ENCODE data around the gene STARD10.

Gene STARD10

DNA sequence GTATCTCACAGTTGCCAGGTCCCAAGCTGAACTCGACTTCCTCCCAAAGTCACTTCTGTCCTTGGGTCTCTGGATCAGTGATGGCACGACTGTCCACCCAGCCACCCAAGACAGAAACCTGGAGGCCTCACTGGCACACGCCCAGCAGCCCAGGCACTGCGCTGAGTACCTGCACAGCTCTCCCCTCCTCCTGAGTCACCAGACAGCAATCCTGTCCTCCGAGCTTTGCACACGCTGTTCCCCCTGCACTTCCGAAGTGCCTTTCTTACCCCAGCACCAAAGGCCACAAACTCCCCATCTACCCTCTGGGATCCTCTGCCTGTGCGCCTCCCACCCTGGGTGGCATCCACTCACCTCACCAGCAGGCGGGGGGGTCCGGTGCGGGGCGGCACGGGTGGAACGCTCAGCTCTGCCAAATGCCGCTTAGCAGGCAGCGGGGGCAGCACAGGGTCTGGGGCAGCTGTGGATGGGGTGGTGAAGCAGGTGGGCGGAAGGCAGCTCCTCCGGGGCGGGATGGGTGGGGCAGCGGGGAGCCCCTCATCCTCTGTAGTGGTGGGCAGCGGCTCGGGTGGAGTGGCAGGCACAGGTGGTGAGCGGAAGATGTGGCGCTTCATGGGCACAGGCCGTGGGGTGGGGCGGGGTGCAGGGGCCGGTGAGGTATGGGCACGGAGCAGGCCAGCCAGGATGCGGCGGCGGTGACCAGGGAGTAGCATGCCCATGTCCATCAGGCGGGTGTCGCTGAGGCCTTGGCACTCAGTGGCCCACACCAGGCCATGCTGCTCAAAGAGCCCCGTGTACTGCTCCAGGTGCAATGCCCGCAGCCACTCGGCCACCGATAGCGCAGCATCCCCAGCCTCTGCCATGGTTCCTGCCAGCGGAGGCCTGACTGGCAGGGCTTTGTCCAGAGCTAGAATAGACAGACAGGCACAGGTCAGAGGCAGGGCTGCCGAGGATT, 67.3 kb downstream of the STARD10 start:
- in situ Hi-C loops (cut with MboI; ENCODE audit: low sequenced_read_pairs) = no loop called here
- no peaks in the 10 kb centered on the region for H3K27me3 ChIP-seq (ENCODE audit: low read depth)
- H3K4me1 ChIP-seq = peaks cover 5% of the 10 kb centered on the region
- no peaks in the 10 kb centered on the region for H3K9me3 ChIP-seq
- no peak overlapping the region for H3K4me3 ChIP-seq
- H3K36me3 ChIP-seq (replicated peaks) = no peaks in the 10 kb centered on the region; the same call in 1 of the 2 replicates
- DNase-seq (ENCODE audit: low spot score in 2 of 2) = no peak

- H3K4me3 ChIP-seq = no peak overlapping the region
- H3K4me1 ChIP-seq = peaks cover 5% of the 10 kb centered on the region
- H3K36me3 ChIP-seq (replicated peaks) = no peaks in the 10 kb centered on the region; the same call in 1 of the 2 replicates
- H3K27me3 ChIP-seq (ENCODE audit: low read depth) = no peaks in the 10 kb centered on the region
- H3K9me3 ChIP-seq = no peaks in the 10 kb centered on the region
- no peak for DNase-seq (ENCODE audit: low spot score in 2 of 2)
- in situ Hi-C loops (cut with MboI; ENCODE audit: low sequenced_read_pairs) = no loop called here
Measured at GRCh38 chr11:72725724-72726028, 68.2 kb downstream of the STARD10 start.

DNA sequence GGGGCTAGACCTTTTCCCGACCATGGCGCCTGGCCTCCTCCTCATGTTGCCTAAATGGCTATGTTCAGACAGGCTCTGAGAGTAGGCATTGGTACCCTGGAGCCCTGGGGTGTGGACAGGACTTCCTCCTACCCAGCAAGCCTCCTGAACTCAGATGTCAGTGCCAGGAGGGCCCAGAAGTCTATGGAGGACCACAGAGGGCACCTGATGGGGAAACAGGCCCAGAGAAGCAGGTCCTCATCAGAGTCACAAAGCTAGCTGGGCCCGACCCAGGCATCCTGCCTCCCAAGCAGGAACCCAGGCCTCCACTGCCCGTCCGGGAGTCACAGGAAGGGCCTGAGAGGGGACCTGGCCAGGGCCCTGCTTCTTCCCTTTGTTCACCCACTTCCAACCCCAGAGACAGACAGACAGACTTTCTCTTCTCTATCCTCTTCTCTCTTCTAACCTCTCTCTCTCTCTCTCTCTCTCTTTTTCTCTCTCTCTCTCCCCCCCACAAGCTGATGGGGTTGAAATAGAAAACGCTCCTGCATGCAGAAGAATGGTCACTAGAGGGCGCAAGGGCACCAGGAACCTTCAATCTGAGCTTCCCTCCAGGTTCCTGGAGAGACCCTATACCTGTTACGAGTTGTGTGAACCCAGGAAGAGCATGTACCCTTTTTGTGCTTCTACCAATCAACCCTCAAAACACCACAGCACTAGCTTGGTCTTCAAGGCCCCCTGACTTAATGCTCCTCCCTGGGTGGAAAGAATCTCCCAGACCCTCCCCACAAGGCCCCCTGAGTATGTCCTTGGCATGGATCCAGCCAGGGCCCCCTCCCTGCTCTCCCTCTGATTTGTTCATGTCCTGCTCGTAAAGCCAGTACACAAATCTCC, 68.8 kb downstream of the STARD10 start:
- in situ Hi-C loops (cut with MboI; ENCODE audit: low sequenced_read_pairs) = loop anchor here (5.0 kb wide), 1 partner anchor 452 kb away; no protein-coding TSS in a partner anchor
- H3K4me1 ChIP-seq = peaks cover 5% of the 10 kb centered on the region
- no peaks in the 10 kb centered on the region for H3K27me3 ChIP-seq (ENCODE audit: low read depth)
- no peaks in the 10 kb centered on the region; the same call in 1 of the 2 replicates for H3K36me3 ChIP-seq (replicated peaks)
- H3K9me3 ChIP-seq = no peaks in the 10 kb centered on the region
- peak; percentile 73 to 80 for DNase-seq (ENCODE audit: low spot score in 2 of 2)
- no peak overlapping the region for H3K4me3 ChIP-seq

GRCh38 chr11:72724021-72724551, 69.8 kb downstream of the STARD10 start:
- Histone ChIP-seq H3K4me1 (peaks cover 5% of the 10 kb centered on the region), H3K36me3 (replicated peaks) (peaks cover 4% of the 10 kb centered on the region; the same call in 1 of the 2 replicates), H3K27me3 (ENCODE audit: low read depth) (no peaks in the 10 kb centered on the region), H3K4me3 (no peak overlapping the region), H3K9me3 (no peaks in the 10 kb centered on the region)
- in situ Hi-C loops (cut with MboI; ENCODE audit: low sequenced_read_pairs) = loop anchor here (5.0 kb wide), 1 partner anchor 453 kb away; no protein-coding TSS in a partner anchor
- DNase-seq (ENCODE audit: low spot score in 2 of 2) = no peak

GRCh38 chr11:72723508-72723907, 70.3 kb downstream of the STARD10 start:
- Histone ChIP-seq H3K27me3 (ENCODE audit: low read depth) (no peaks in the 10 kb centered on the region), H3K9me3 (no peaks in the 10 kb centered on the region), H3K36me3 (replicated peaks) (peaks cover 10% of the 10 kb centered on the region; the same call in 1 of the 2 replicates), H3K4me1 (peaks cover 5% of the 10 kb centered on the region), H3K4me3 (no peak overlapping the region)
- in situ Hi-C loops (cut with MboI; ENCODE audit: low sequenced_read_pairs) = loop anchor here (5.0 kb wide), 1 partner anchor 454 kb away; no protein-coding TSS in a partner anchor
- DNase-seq (ENCODE audit: low spot score in 2 of 2) = no peak

- no peaks in the 10 kb centered on the region for H3K9me3 ChIP-seq
- in situ Hi-C loops (cut with MboI; ENCODE audit: low sequenced_read_pairs) = loop anchor here (5.0 kb wide), 1 partner anchor 455 kb away; no protein-coding TSS in a partner anchor
- H3K27me3 ChIP-seq (ENCODE audit: low read depth) = no peaks in the 10 kb centered on the region
- peaks cover 5% of the 10 kb centered on the region for H3K4me1 ChIP-seq
- DNase-seq (ENCODE audit: low spot score in 2 of 2) = peak; percentile 54 to 79
- H3K4me3 ChIP-seq = peak overlapping the region; percentile 22
- H3K36me3 ChIP-seq (replicated peaks) = peaks cover 11% of the 10 kb centered on the region; the same call in 1 of the 2 replicates
Measured at GRCh38 chr11:72722050-72722748, 71.6 kb downstream of the STARD10 start.

DNA sequence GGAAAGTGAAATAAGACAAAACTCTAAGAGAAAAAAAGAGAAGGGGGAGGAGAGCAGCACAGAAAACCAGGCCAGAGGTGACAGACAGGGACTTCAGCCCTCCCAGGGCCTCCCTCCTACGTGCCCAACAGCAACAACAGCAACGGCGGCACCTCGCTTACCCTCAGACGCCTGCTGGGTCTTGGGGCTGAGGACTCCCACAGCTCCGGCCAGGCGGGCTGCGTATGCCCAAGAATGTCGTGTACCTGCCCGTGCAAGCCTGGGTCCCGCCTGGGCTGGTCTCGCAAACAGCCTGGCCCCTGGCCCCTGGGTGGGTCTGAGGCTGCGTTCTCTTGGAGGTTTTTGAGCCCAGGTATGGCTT, 72.2 kb downstream of the STARD10 start:
- in situ Hi-C loops (cut with MboI; ENCODE audit: low sequenced_read_pairs) = loop anchor here (5.0 kb wide), 1 partner anchor 456 kb away; no protein-coding TSS in a partner anchor
- peak in 1 of 2 experiments; percentile 42 for DNase-seq (ENCODE audit: low spot score in 2 of 2)
- Histone ChIP-seq H3K36me3 (replicated peaks) (peaks cover 11% of the 10 kb centered on the region; the same call in 1 of the 2 replicates), H3K4me1 (peaks cover 5% of the 10 kb centered on the region), H3K4me3 (peak overlapping the region; percentile 22), H3K27me3 (ENCODE audit: low read depth) (no peaks in the 10 kb centered on the region), H3K9me3 (no peaks in the 10 kb centered on the region)

GRCh38 chr11:72721276-72721675, 72.6 kb downstream of the STARD10 start:
- in situ Hi-C loops (cut with MboI; ENCODE audit: low sequenced_read_pairs) = loop anchor here (5.0 kb wide), 1 partner anchor 456 kb away; no protein-coding TSS in a partner anchor
- peak overlapping the region; percentile 22 for H3K4me3 ChIP-seq

DNA sequence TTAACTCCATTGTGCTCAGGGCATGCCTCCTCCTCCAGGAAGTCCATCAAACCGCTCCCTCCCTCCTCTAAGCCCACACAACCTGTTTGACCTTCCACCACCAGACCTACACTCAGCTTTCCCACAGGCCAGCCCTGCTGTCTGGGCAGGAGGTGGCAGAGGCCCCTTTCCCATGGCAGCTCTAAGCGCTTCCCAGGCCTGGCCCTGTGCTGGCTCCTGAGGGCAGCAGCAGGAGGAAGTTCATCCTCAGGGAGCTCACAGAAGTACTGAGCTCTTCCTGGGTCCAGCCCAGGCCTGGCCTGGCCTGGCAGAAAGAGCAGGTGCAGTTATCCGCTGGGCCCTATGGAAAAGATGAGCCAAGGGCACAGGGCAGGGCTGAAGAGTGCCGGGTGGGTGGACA, 73.1 kb downstream of the STARD10 start:
- Histone ChIP-seq H3K36me3 (replicated peaks) (peaks cover 11% of the 10 kb centered on the region; the same call in 1 of the 2 replicates), H3K27me3 (ENCODE audit: low read depth) (no peaks in the 10 kb centered on the region), H3K4me3 (no peak overlapping the region), H3K9me3 (no peaks in the 10 kb centered on the region), H3K4me1 (peaks cover 5% of the 10 kb centered on the region)
- in situ Hi-C loops (cut with MboI; ENCODE audit: low sequenced_read_pairs) = loop anchor here (5.0 kb wide), 1 partner anchor 457 kb away; no protein-coding TSS in a partner anchor
- no peak for DNase-seq (ENCODE audit: low spot score in 2 of 2)

More at GRCh38 chr11:72721276-72721675, 72.6 kb downstream of the STARD10 start:
- Histone ChIP-seq H3K9me3 (no peaks in the 10 kb centered on the region), H3K4me1 (peaks cover 5% of the 10 kb centered on the region), H3K27me3 (ENCODE audit: low read depth) (no peaks in the 10 kb centered on the region), H3K36me3 (replicated peaks) (peaks cover 11% of the 10 kb centered on the region; the same call in 1 of the 2 replicates)
- DNase-seq (ENCODE audit: low spot score in 2 of 2) = no peak

GRCh38 chr11:72720047-72720446, 73.8 kb downstream of the STARD10 start:
- in situ Hi-C loops (cut with MboI; ENCODE audit: low sequenced_read_pairs) = loop anchor here (5.0 kb wide), 1 partner anchor 457 kb away; no protein-coding TSS in a partner anchor
- H3K27me3 ChIP-seq (ENCODE audit: low read depth) = no peaks in the 10 kb centered on the region
- no peak for DNase-seq (ENCODE audit: low spot score in 2 of 2)
- peaks cover 11% of the 10 kb centered on the region; the same call in 1 of the 2 replicates for H3K36me3 ChIP-seq (replicated peaks)
- peaks cover 5% of the 10 kb centered on the region for H3K4me1 ChIP-seq
- no peaks in the 10 kb centered on the region for H3K9me3 ChIP-seq
- no peak overlapping the region for H3K4me3 ChIP-seq

GRCh38 chr11:72719551-72719950, 74.3 kb downstream of the STARD10 start:
- Histone ChIP-seq H3K36me3 (replicated peaks) (peaks cover 11% of the 10 kb centered on the region; the same call in 1 of the 2 replicates), H3K27me3 (ENCODE audit: low read depth) (no peaks in the 10 kb centered on the region), H3K9me3 (no peaks in the 10 kb centered on the region), H3K4me3 (no peak overlapping the region), H3K4me1 (peaks cover 5% of the 10 kb centered on the region)
- DNase-seq (ENCODE audit: low spot score in 2 of 2) = no peak
- in situ Hi-C loops (cut with MboI; ENCODE audit: low sequenced_read_pairs) = no loop called here

- no peak overlapping the region for H3K4me3 ChIP-seq
- DNase-seq (ENCODE audit: low spot score in 2 of 2) = no peak
- H3K27me3 ChIP-seq (ENCODE audit: low read depth) = no peaks in the 10 kb centered on the region
- H3K9me3 ChIP-seq = no peaks in the 10 kb centered on the region
- peaks cover 11% of the 10 kb centered on the region; the same call in 1 of the 2 replicates for H3K36me3 ChIP-seq (replicated peaks)
- in situ Hi-C loops (cut with MboI; ENCODE audit: low sequenced_read_pairs) = no loop called here
- peaks cover 5% of the 10 kb centered on the region for H3K4me1 ChIP-seq
Measured at GRCh38 chr11:72719144-72719543, 74.7 kb downstream of the STARD10 start.

All from HAP-1 (cell line).